ENCODE measurements around the gene SEC31B.

SEC31B gene

GRCh38 chr10:100510533-100511308, 8.9 kb downstream of the SEC31B start:
- H3K4me3 ChIP-seq (ENCODE audit: control insufficient read depth, low read depth, low read length), result no peak overlapping the region
- no peak for TF ChIP-seq CTCF (IDR thresholded peaks at IDR 0.05; ENCODE audit: control insufficient read depth, insufficient read depth, low read depth, low read length, missing control alignments)
- no peak for DNase-seq (ENCODE audit: low read depth)

GRCh38 chr10:100509241-100509840, 10.3 kb downstream of the SEC31B start:
- H3K4me3 ChIP-seq (ENCODE audit: control insufficient read depth, low read depth, low read length), result no peak overlapping the region
- DNase-seq (ENCODE audit: low read depth), result no peak
- no peak for TF ChIP-seq CTCF (IDR thresholded peaks at IDR 0.05; ENCODE audit: control insufficient read depth, insufficient read depth, low read depth, low read length, missing control alignments)

GRCh38 chr10:100508691-100509150, 10.9 kb downstream of the SEC31B start:
- no peak for DNase-seq (ENCODE audit: low read depth)
- TF ChIP-seq CTCF (IDR thresholded peaks at IDR 0.05; ENCODE audit: control insufficient read depth, insufficient read depth, low read depth, low read length, missing control alignments), result peak; percentile 77
- H3K4me3 ChIP-seq (ENCODE audit: control insufficient read depth, low read depth, low read length), result no peak overlapping the region

- DNase-seq (ENCODE audit: low read depth), result no peak
- H3K4me3 ChIP-seq (ENCODE audit: control insufficient read depth, low read depth, low read length), result no peak overlapping the region
- no peak for TF ChIP-seq CTCF (IDR thresholded peaks at IDR 0.05; ENCODE audit: control insufficient read depth, insufficient read depth, low read depth, low read length, missing control alignments)
These were observed 11.4 kb downstream of the SEC31B start for GRCh38 chr10:100508266-100508665.

GRCh38 chr10:100507357-100507732, 12.3 kb downstream of the SEC31B start:
- no peak for TF ChIP-seq CTCF (IDR thresholded peaks at IDR 0.05; ENCODE audit: control insufficient read depth, insufficient read depth, low read depth, low read length, missing control alignments)
- no peak for DNase-seq (ENCODE audit: low read depth)
- no peak overlapping the region for H3K4me3 ChIP-seq (ENCODE audit: control insufficient read depth, low read depth, low read length)

- TF ChIP-seq CTCF (IDR thresholded peaks at IDR 0.05; ENCODE audit: control insufficient read depth, insufficient read depth, low read depth, low read length, missing control alignments), result no peak
- DNase-seq (ENCODE audit: low read depth), result peak; percentile 37
- H3K4me3 ChIP-seq (ENCODE audit: control insufficient read depth, low read depth, low read length), result no peak overlapping the region
These were observed 12.9 kb downstream of the SEC31B start for GRCh38 chr10:100506596-100507356.
